Chondrocyte (in vitro differentiated cells): Measurements from ENCODE around the gene SIGLEC9. TPM values are rescaled to one million over a fixed set of nuclear protein-coding genes. Genes with fewer than 3 reads are reported as not detected.

Source experiments
- DNase-seq: peaks from one replicate; pipeline ENCODE4 v3.0.0; 2021; ENCODE audit warnings: mixed read lengths, low spot score
- H3K27ac Mint-ChIP-seq: one replicate; pipeline ENCODE4 v1.8.0; 2021; ENCODE audit warnings: mild to moderate bottlenecking, moderate library complexity, mixed read lengths; ENCODE audit not compliant: unreplicated experiment
- H3K27me3 Mint-ChIP-seq: 2 replicates; pipeline ENCODE4 v1.8.0; 2021; ENCODE audit warnings: low read depth, mixed read lengths
- H3K36me3 Mint-ChIP-seq: 2 replicates; pipeline ENCODE4 v1.8.0; 2021; ENCODE audit warnings: low read depth, mixed read lengths
- H3K4me1 Mint-ChIP-seq: 2 replicates; pipeline ENCODE4 v1.8.0; 2021; ENCODE audit warnings: low read depth, mild to moderate bottlenecking, mixed read lengths
- H3K4me3 Mint-ChIP-seq: one replicate; pipeline ENCODE4 v1.8.0; 2021; ENCODE audit warnings: mild to moderate bottlenecking, moderate library complexity, mixed read lengths; ENCODE audit not compliant: unreplicated experiment
- H3K9me3 Mint-ChIP-seq: 2 replicates; pipeline ENCODE4 v1.8.0; 2021; ENCODE audit warnings: low read depth, mixed read lengths
- total RNA-seq: library from RNA; stranded (reverse); gene quantifications from 3 replicates; pipeline ENCODE4 v1.2.1, GENCODE V29; 2021
- TF ChIP-seq, protein P1 (sequence below): fragments of 200-600 bp; sonication (generic); IDR thresholded peaks from 2 replicates; pipeline ENCODE4 v1.5.0; 2021; ENCODE audit warnings: antibody characterized with exemption, mild to moderate bottlenecking, moderate library complexity

SIGLEC9 gene
- total RNA-seq, 1 donor from 2014 or later: not detected

DNA sequence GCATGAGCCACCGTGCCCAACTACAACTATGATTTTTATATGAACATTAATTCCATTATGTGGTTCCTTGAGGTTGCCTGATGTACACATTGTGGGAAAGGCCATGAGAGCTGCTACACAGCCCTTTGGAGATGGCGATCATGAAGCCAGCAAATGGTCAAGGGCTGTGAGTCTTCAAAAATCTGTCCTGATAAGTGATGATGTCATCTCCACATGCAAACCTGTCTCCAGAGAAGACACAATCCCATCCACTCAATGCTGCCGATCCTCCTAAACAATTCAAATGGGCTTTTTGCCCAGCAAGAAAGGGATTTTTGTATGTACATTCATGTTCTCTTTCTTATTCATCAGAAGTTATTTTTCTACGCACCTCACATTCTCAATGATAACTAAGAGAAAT, 35.0 kb downstream of the SIGLEC9 start:
- no peak overlapping the region for H3K27ac Mint-ChIP-seq
- H3K4me1 Mint-ChIP-seq: no peaks in the 10 kb centered on the region
- H3K36me3 Mint-ChIP-seq: no peaks in the 10 kb centered on the region
- no peaks in the 10 kb centered on the region for H3K9me3 Mint-ChIP-seq
- H3K4me3 Mint-ChIP-seq: no peak overlapping the region
- H3K27me3 Mint-ChIP-seq: peaks cover 29% of the 10 kb centered on the region
- DNase-seq: no peak
- TF ChIP-seq, protein P1, sequence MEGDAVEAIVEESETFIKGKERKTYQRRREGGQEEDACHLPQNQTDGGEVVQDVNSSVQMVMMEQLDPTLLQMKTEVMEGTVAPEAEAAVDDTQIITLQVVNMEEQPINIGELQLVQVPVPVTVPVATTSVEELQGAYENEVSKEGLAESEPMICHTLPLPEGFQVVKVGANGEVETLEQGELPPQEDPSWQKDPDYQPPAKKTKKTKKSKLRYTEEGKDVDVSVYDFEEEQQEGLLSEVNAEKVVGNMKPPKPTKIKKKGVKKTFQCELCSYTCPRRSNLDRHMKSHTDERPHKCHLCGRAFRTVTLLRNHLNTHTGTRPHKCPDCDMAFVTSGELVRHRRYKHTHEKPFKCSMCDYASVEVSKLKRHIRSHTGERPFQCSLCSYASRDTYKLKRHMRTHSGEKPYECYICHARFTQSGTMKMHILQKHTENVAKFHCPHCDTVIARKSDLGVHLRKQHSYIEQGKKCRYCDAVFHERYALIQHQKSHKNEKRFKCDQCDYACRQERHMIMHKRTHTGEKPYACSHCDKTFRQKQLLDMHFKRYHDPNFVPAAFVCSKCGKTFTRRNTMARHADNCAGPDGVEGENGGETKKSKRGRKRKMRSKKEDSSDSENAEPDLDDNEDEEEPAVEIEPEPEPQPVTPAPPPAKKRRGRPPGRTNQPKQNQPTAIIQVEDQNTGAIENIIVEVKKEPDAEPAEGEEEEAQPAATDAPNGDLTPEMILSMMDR: no peak

DNA sequence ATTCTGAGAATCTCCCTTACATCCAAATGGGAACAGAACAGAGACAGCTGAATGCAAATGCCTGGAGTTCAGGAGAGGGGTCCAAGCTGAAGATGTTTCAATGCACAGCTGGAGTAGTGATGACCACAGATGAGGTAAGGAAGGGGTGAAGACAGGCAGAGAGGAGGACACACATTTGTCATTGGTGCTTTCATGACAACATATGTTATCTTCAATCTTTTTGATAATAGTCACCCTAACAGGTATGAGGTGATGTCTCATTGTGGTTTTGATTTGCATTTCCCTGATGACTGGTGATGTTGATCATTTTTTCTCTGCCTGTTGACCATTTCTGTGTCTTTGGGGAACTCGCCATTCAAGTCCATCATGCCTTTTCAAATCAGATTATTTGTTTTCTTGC, 36.6 kb downstream of the SIGLEC9 start:
- TF ChIP-seq, protein P1: no peak
- Mint-ChIP-seq H3K27me3 (peaks cover 34% of the 10 kb centered on the region), H3K4me3 (no peak overlapping the region), H3K27ac (no peak overlapping the region), H3K36me3 (no peaks in the 10 kb centered on the region), H3K4me1 (no peaks in the 10 kb centered on the region), H3K9me3 (no peaks in the 10 kb centered on the region)
- DNase-seq: no peak

DNA sequence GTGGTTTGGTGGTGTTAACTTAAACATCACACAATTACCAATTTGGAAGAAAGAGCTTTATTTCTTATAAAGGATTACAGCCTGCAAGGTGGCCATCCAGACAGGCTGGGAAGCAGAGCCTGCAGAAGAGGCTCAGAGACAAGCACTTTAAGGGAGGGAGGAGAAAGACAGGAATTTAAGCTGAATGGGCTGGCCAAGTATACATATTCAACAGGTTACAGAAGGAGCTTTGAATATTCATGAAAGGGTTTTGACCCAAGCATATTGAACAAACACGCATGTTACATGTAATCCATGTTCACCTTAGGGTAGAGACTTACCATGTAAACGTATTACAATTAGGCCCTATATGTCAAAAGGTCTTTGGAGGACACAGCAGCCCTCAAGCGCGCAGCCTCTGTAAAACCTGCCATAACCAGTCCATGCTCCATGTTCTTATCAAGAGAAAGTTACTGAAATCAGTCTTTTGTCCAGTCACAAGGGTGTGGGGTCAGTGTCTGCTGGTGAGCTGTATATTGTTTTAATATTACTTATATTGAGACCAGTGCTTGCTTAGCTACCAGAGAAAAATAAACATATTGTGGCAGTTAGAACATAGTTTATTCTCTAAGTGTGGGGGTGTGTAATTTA, 37.3 kb downstream of the SIGLEC9 start:
- Mint-ChIP-seq H3K4me1 (no peaks in the 10 kb centered on the region), H3K36me3 (no peaks in the 10 kb centered on the region), H3K4me3 (no peak overlapping the region), H3K9me3 (no peaks in the 10 kb centered on the region), H3K27ac (no peak overlapping the region), H3K27me3 (peaks cover 38% of the 10 kb centered on the region)
- no peak for DNase-seq
- TF ChIP-seq, protein P1: no peak

DNA sequence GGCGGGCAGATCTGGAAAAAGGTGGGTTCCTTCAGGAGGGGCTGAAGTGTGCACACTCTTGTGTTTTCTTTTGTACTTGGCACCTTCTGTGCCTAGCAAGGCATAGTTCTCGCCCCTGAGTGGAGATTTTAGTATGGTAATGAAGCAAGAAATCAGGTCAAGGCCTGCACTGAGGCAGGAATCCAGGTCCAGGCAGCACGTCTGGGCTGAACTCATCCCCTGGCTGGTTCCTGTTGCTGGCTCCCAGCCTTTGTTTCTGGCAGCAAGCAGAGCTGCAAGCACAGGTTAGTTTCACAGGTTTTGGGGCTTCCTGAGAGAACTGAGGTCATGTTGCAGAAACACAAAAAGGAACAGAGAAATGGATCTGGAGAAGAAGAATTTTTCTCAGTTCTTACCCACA, 38.6 kb downstream of the SIGLEC9 start:
- no peaks in the 10 kb centered on the region for H3K9me3 Mint-ChIP-seq
- DNase-seq: no peak
- no peak overlapping the region for H3K27ac Mint-ChIP-seq
- TF ChIP-seq, protein P1: no peak
- no peaks in the 10 kb centered on the region for H3K36me3 Mint-ChIP-seq
- no peaks in the 10 kb centered on the region for H3K4me1 Mint-ChIP-seq
- peaks cover 36% of the 10 kb centered on the region for H3K27me3 Mint-ChIP-seq
- no peak overlapping the region for H3K4me3 Mint-ChIP-seq

DNA sequence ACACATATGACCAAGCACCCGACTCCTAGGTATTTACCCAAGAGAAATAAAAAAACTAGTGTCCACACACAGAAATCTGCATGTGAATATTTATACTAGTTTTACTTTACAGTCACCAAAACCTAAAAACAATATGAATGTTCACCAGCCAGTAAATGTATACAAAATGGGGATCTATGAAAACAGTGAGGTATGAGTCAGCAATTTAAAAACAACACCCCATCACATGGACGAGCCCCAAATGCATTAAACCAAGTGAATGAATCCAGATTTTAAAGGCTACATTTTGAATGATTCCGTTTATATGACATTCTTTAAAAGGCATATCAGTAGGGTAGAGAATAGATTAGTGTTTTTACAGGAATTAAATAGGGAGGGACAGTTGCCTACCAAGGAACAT, 39.5 kb downstream of the SIGLEC9 start:
- H3K9me3 Mint-ChIP-seq: no peaks in the 10 kb centered on the region
- H3K27me3 Mint-ChIP-seq: peaks cover 36% of the 10 kb centered on the region

More for the DNA sequence above, 39.5 kb downstream of the SIGLEC9 start:
- Mint-ChIP-seq H3K4me3 (no peak overlapping the region), H3K36me3 (no peaks in the 10 kb centered on the region), H3K4me1 (no peaks in the 10 kb centered on the region), H3K27ac (no peak overlapping the region)
- TF ChIP-seq, protein P1: no peak
- no peak for DNase-seq
